Osteoblast (primary cell): ENCODE measurements around the gene SLC4A9. TPM values are rescaled to one million over a fixed set of nuclear protein-coding genes. Genes with fewer than 3 reads are reported as not detected.
"Not testable (repeated sequence)": the region's sequence is repeated elsewhere in the genome, so short reads cannot be mapped to it uniquely, and the experiment has no call there.

ENCODE experiments used
- DNase-seq: peaks from one replicate; pipeline ENCODE4 v3.0.0; 2011; ENCODE audit warnings: low spot score, mixed read lengths; ENCODE audit not compliant: insufficient read length; ENCODE audit errors: missing footprints
- H2AFZ ChIP-seq: 2 replicates; pipeline ENCODE4 v1.6.0; 2011; ENCODE audit warnings: mild to moderate bottlenecking, low read length
- H3K27ac ChIP-seq: 2 replicates; pipeline ENCODE4 v1.5.1; 2011; ENCODE audit warnings: mild to moderate bottlenecking, low read depth, low read length, moderate library complexity
- H3K27me3 ChIP-seq: 2 replicates; pipeline ENCODE4 v1.6.0; 2012; ENCODE audit warnings: mild to moderate bottlenecking, control low read depth, inconsistent platforms, low read length, moderate library complexity; ENCODE audit not compliant: insufficient read depth
- H3K36me3 ChIP-seq: 2 replicates; pipeline ENCODE4 v1.5.1; 2011; ENCODE audit warnings: mild to moderate bottlenecking, low read length, control low read depth, moderate library complexity; ENCODE audit not compliant: insufficient read depth
- H3K4me1 ChIP-seq: 2 replicates; pipeline ENCODE4 v1.5.1; 2011; ENCODE audit warnings: mild to moderate bottlenecking, low read length, control low read depth, moderate library complexity; ENCODE audit not compliant: insufficient read depth
- H3K4me2 ChIP-seq: 2 replicates; pipeline ENCODE4 v1.6.0; 2011; ENCODE audit warnings: mild to moderate bottlenecking, low read length; ENCODE audit not compliant: insufficient read depth
- H3K4me3 ChIP-seq: fragments of 200-600 bp; sonication (generic); 3 replicates; pipeline ENCODE4 v1.5.1; 2012; ENCODE audit warnings: mild to moderate bottlenecking, low read length, inconsistent platforms; ENCODE audit not compliant: insufficient read depth
- H3K79me2 ChIP-seq: 2 replicates; pipeline ENCODE4 v1.6.0; 2012; ENCODE audit warnings: mild to moderate bottlenecking, low read length, control low read depth, inconsistent platforms; ENCODE audit not compliant: insufficient read depth
- H3K9me3 ChIP-seq: 2 replicates; pipeline ENCODE4 v1.5.1; 2011; ENCODE audit warnings: low read depth, low read length, control low read depth
- H4K20me1 ChIP-seq: 2 replicates; pipeline ENCODE4 v1.6.0; 2012; ENCODE audit warnings: mild to moderate bottlenecking, low read length, control low read depth; ENCODE audit not compliant: insufficient read depth
- CTCF ChIP-seq: IDR thresholded peaks from 2 replicates; pipeline ENCODE4 v1.5.1; 2011; ENCODE audit warnings: mild to moderate bottlenecking, low read depth, low read length, moderate library complexity; ENCODE audit errors: extremely low read depth
- total RNA-seq: library from RNA; depleted of rRNA; stranded (reverse); fragments of >200 nt; gene quantifications from 2 replicates; pipeline ENCODE4 v1.2.3, GENCODE V29; 2012

Gene SLC4A9
- total RNA-seq, 1 donor, result not detected

- Histone ChIP-seq H3K79me2 (peaks cover 91% of the 10 kb centered on the region), H3K4me1 (no peaks in the 10 kb centered on the region), H4K20me1 (peaks cover 16% of the 10 kb centered on the region), H3K27me3 (no peaks in the 10 kb centered on the region), H3K27ac (no peak overlapping the region), H3K4me3 (no peak overlapping the region), H3K36me3 (no peaks in the 10 kb centered on the region), H2AFZ (no peak overlapping the region), H3K9me3 (no peaks in the 10 kb centered on the region), H3K4me2 (no peak overlapping the region)
- DNase-seq, result no peak
- TF ChIP-seq CTCF, result no peak
Measured at GRCh38 chr5:140417235-140417634, 57.2 kb downstream of the SLC4A9 start.

GRCh38 chr5:140418862-140419520, 59.0 kb downstream of the SLC4A9 start:
- Histone ChIP-seq H3K9me3 (no peaks in the 10 kb centered on the region), H3K79me2 (peaks cover 91% of the 10 kb centered on the region), H3K4me3 (no peak overlapping the region), H3K4me1 (no peaks in the 10 kb centered on the region), H3K27me3 (no peaks in the 10 kb centered on the region), H2AFZ (no peak overlapping the region), H3K27ac (no peak overlapping the region), H4K20me1 (peaks cover 28% of the 10 kb centered on the region), H3K36me3 (no peaks in the 10 kb centered on the region), H3K4me2 (no peak overlapping the region)
- no peak for DNase-seq
- no peak for TF ChIP-seq CTCF

- no peak overlapping the region for H3K4me2 ChIP-seq
- no peaks in the 10 kb centered on the region for H3K27me3 ChIP-seq
- no peak overlapping the region for H3K4me3 ChIP-seq
- peaks cover 33% of the 10 kb centered on the region for H4K20me1 ChIP-seq
- no peaks in the 10 kb centered on the region for H3K4me1 ChIP-seq
- TF ChIP-seq CTCF, result no peak
- DNase-seq, result no peak
- no peaks in the 10 kb centered on the region for H3K9me3 ChIP-seq
- no peaks in the 10 kb centered on the region for H3K36me3 ChIP-seq
- H3K27ac ChIP-seq, result no peak overlapping the region
- peaks cover 91% of the 10 kb centered on the region for H3K79me2 ChIP-seq
- H2AFZ ChIP-seq, result no peak overlapping the region
Measured at GRCh38 chr5:140420226-140420570, 60.2 kb downstream of the SLC4A9 start.

GRCh38 chr5:140420665-140421361, 60.8 kb downstream of the SLC4A9 start:
- Histone ChIP-seq H3K4me3 (no peak overlapping the region), H3K36me3 (no peaks in the 10 kb centered on the region), H3K27me3 (no peaks in the 10 kb centered on the region), H3K79me2 (peaks cover 92% of the 10 kb centered on the region), H3K4me1 (no peaks in the 10 kb centered on the region), H2AFZ (no peak overlapping the region), H3K9me3 (no peaks in the 10 kb centered on the region), H4K20me1 (peaks cover 35% of the 10 kb centered on the region), H3K27ac (no peak overlapping the region), H3K4me2 (no peak overlapping the region)
- no peak for TF ChIP-seq CTCF
- DNase-seq, result no peak

GRCh38 chr5:140421375-140421774, 61.4 kb downstream of the SLC4A9 start:
- not testable (repeated sequence) for H3K27me3 ChIP-seq, H3K4me1 ChIP-seq, H3K9me3 ChIP-seq, H3K27ac ChIP-seq, H3K4me2 ChIP-seq, H3K4me3 ChIP-seq, H2AFZ ChIP-seq, DNase-seq, H3K36me3 ChIP-seq
- Histone ChIP-seq H4K20me1 (peaks cover 39% of the 10 kb centered on the region), H3K79me2 (peaks cover 91% of the 10 kb centered on the region)
